Measurements from ENCODE around the gene USP34. TPM values are rescaled to one million over a fixed set of nuclear protein-coding genes. Genes with fewer than 3 reads are reported as not detected.
A peak's percentile ranks its signal among the peaks of the same experiment; 100 is the strongest.
"Not testable (repeated sequence)": the region's sequence is repeated elsewhere in the genome, so short reads cannot be mapped to it uniquely, and the experiment has no call there.

USP34 gene
- total RNA-seq, 1 donor from 2014 or later: 83.8 TPM

GRCh38 chr2:61460163-61460562 lies 10.7 kb downstream of the USP34 start:
- peak; percentile 74 for DNase-seq (ENCODE audit: low read depth, low spot score)

GRCh38 chr2:61456746-61457420 lies 14.0 kb downstream of the USP34 start:
- DNase-seq (ENCODE audit: low read depth, low spot score): no peak

GRCh38 chr2:61456070-61456745 lies 14.7 kb downstream of the USP34 start:
- no peak for DNase-seq (ENCODE audit: low read depth, low spot score)

- DNase-seq (ENCODE audit: low read depth, low spot score): not testable (repeated sequence)
Observed at GRCh38 chr2:61454972-61455371, 15.9 kb downstream of the USP34 start.

GRCh38 chr2:61454383-61454782 lies 16.5 kb downstream of the USP34 start:
- DNase-seq (ENCODE audit: low read depth, low spot score): no peak

GRCh38 chr2:61452392-61452791 lies 18.5 kb downstream of the USP34 start:
- no peak for DNase-seq (ENCODE audit: low read depth, low spot score)

GRCh38 chr2:61451178-61451577 lies 19.7 kb downstream of the USP34 start:
- no peak for DNase-seq (ENCODE audit: low read depth, low spot score)

GRCh38 chr2:61450144-61450543 lies 20.7 kb downstream of the USP34 start:
- DNase-seq (ENCODE audit: low read depth, low spot score): no peak

- no peak for DNase-seq (ENCODE audit: low read depth, low spot score)
Observed at GRCh38 chr2:61448229-61448628, 22.7 kb downstream of the USP34 start.

GRCh38 chr2:61446971-61447370 lies 23.9 kb downstream of the USP34 start:
- DNase-seq (ENCODE audit: low read depth, low spot score): not testable (repeated sequence)

GRCh38 chr2:61443342-61444041 lies 27.4 kb downstream of the USP34 start:
- DNase-seq (ENCODE audit: low read depth, low spot score): no peak

GRCh38 chr2:61439241-61440002 lies 31.5 kb downstream of the USP34 start:
- no peak for DNase-seq (ENCODE audit: low read depth, low spot score)

- no peak for DNase-seq (ENCODE audit: low read depth, low spot score)
Observed at GRCh38 chr2:61438670-61439069, 32.2 kb downstream of the USP34 start.

GRCh38 chr2:61437170-61437569 lies 33.7 kb downstream of the USP34 start:
- no peak for DNase-seq (ENCODE audit: low read depth, low spot score)

- DNase-seq (ENCODE audit: low read depth, low spot score): no peak
Observed at GRCh38 chr2:61436092-61436491, 34.8 kb downstream of the USP34 start.

- DNase-seq (ENCODE audit: low read depth, low spot score): no peak
Observed at GRCh38 chr2:61435291-61435690, 35.6 kb downstream of the USP34 start.

GRCh38 chr2:61434314-61434713 lies 36.6 kb downstream of the USP34 start:
- no peak for DNase-seq (ENCODE audit: low read depth, low spot score)

- DNase-seq (ENCODE audit: low read depth, low spot score): no peak
Observed at GRCh38 chr2:61433606-61434005, 37.3 kb downstream of the USP34 start.

GRCh38 chr2:61432990-61433389 lies 37.9 kb downstream of the USP34 start:
- DNase-seq (ENCODE audit: low read depth, low spot score): no peak

GRCh38 chr2:61431345-61431744 lies 39.5 kb downstream of the USP34 start:
- DNase-seq (ENCODE audit: low read depth, low spot score): no peak

- DNase-seq (ENCODE audit: low read depth, low spot score): no peak
Observed at GRCh38 chr2:61426267-61426897, 44.5 kb downstream of the USP34 start.
